Esophagus muscularis mucosa (tissue), 3 donors: ENCODE results near the gene OR2H1.

ENCODE experiments used
- POLR2A ChIP-seq: fragments of 450-650 bp; IDR thresholded peaks from one replicate; pipeline ENCODE4 v1.6.1; 2017; ENCODE audit warnings: antibody characterized with exemption, moderate library complexity, mild to moderate bottlenecking, low read depth
- POLR2AphosphoS5 ChIP-seq, 2 donors: sonication (generic); formaldehyde crosslinking; IDR thresholded peaks; one replicate each; pipeline ENCODE4 v1.6.1; 2017; ENCODE audit warnings: antibody characterized with exemption in 2 of 2
- TF ChIP-seq, protein P1 (sequence below), 3 experiments: fragments of 200-600 bp in 2 of 3; fragments of 450-650 bp in 1 of 3; sonication (generic) in 2 of 3; IDR thresholded peaks; one replicate each; pipeline ENCODE4 v1.5.1; 2017 to 2019; ENCODE audit warnings: antibody characterized with exemption in 3 of 3, mild to moderate bottlenecking in 2 of 3, moderate library complexity in 1 of 3

DNA sequence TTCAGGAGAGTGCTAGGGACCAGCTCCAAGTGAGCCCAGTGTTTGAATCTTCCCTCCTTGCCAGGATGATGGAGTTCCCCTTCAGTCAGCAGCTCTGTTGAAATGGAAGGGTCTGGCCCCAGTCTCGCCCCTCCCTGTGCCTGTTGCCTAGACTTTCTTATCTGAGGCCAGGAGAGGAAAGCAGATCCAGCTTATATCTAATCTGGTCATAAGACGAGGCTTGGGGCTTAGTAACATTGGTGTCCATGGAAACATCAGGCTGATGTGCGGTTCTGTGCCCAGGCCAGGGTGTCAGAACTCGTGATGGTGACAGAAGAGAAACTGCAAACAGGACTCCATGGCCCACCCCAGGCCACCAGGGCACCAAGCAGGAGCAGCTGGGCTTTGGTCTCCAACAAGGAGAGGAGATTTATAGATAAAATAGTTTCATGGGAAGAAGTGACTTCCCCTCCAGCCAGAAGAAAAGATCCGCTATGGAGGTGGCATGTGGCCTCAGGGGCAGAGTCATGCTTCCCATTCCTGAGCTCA is 21.0 kb downstream of the OR2H1 start:
- TF ChIP-seq, protein P1, sequence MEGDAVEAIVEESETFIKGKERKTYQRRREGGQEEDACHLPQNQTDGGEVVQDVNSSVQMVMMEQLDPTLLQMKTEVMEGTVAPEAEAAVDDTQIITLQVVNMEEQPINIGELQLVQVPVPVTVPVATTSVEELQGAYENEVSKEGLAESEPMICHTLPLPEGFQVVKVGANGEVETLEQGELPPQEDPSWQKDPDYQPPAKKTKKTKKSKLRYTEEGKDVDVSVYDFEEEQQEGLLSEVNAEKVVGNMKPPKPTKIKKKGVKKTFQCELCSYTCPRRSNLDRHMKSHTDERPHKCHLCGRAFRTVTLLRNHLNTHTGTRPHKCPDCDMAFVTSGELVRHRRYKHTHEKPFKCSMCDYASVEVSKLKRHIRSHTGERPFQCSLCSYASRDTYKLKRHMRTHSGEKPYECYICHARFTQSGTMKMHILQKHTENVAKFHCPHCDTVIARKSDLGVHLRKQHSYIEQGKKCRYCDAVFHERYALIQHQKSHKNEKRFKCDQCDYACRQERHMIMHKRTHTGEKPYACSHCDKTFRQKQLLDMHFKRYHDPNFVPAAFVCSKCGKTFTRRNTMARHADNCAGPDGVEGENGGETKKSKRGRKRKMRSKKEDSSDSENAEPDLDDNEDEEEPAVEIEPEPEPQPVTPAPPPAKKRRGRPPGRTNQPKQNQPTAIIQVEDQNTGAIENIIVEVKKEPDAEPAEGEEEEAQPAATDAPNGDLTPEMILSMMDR (IDR thresholded peaks at IDR 0.05) = no peak
- no peak for TF ChIP-seq POLR2AphosphoS5 (IDR thresholded peaks at IDR 0.05)
- TF ChIP-seq POLR2A = no peak
